Panc1 (cell line): ENCODE measurements around the gene CRNKL1. TPM values are rescaled to one million over a fixed set of nuclear protein-coding genes. Genes with fewer than 3 reads are reported as not detected.

Experiments
- ATAC-seq: fragments of 200-7000 bp; cut with Tn5 transposase; 2 replicates; pipeline ENCODE4 v1.9.1; 2020; ENCODE audit warnings: mild to moderate bottlenecking, moderate library complexity
- BruUV-seq: library from RNA; stranded (reverse); fragments of 400-500 nt; replicated peaks from 2 replicates; lab custom pipeline; 2021; lab: Mats Ljungman, UMichigan
- CTCF ChIA-PET: fragments of 300-600 bp; sonication (Branson Sonifier 250); formaldehyde crosslinking; loops from one replicate; lab custom pipeline; 2022; ENCODE audit warnings: antibody characterized with exemption; lab: Charles Lee
- POLR2A ChIA-PET: fragments of 300-600 bp; sonication (Branson Sonifier 250); formaldehyde crosslinking; loops from one replicate; lab custom pipeline; 2022; ENCODE audit warnings: antibody characterized with exemption; lab: Charles Lee
- DNase-seq: peaks from one replicate; pipeline ENCODE4 v3.0.0-alpha.2; 2010; ENCODE audit warnings: low read depth, low spot score
- H3K27ac ChIP-seq: 2 replicates; pipeline ENCODE4 v1.5.1; 2011; ENCODE audit warnings: mild to moderate bottlenecking, low read length, inconsistent platforms
- H3K27me3 ChIP-seq: fragments of 200-500 bp; sonication (Bioruptor generic); 2 replicates; pipeline ENCODE4 v1.6.0; 2014; ENCODE audit warnings: low read length, inconsistent platforms; ENCODE audit not compliant: control insufficient read depth, insufficient read depth
- H3K36me3 ChIP-seq: fragments of 200-500 bp; sonication (Bioruptor generic); 2 replicates; pipeline ENCODE4 v1.5.1; 2014; ENCODE audit warnings: inconsistent platforms, mild to moderate bottlenecking, low read length, moderate library complexity; ENCODE audit not compliant: control insufficient read depth, insufficient read depth
- H3K4me1 ChIP-seq: 2 replicates; pipeline ENCODE4 v1.5.1; 2011; ENCODE audit warnings: inconsistent platforms, mild to moderate bottlenecking, low read length, moderate library complexity; ENCODE audit not compliant: control insufficient read depth, insufficient read depth
- H3K4me3 ChIP-seq, 2 experiments: 2 replicates each; pipeline ENCODE4 v1.5.1; 2011 to 2012; ENCODE audit warnings: low read depth in 2 of 2, low read length in 2 of 2, mild to moderate bottlenecking in 2 of 2, inconsistent platforms in 1 of 2, moderate library complexity in 1 of 2
- H3K9me3 ChIP-seq: fragments of 200-500 bp; sonication (Bioruptor generic); 2 replicates; pipeline ENCODE4 v1.5.1; 2014; ENCODE audit warnings: low read depth, mild to moderate bottlenecking, inconsistent platforms, low read length, moderate library complexity; ENCODE audit not compliant: control insufficient read depth, insufficient read depth
- CTCF ChIP-seq: fragments of 450-650 bp; IDR thresholded peaks from 2 replicates; pipeline ENCODE4 v1.5.1; 2017; ENCODE audit warnings: mild to moderate bottlenecking
- POLR2AphosphoS5 ChIP-seq: IDR thresholded peaks from 2 replicates; pipeline ENCODE4 v1.6.1; 2012; ENCODE audit warnings: mild to moderate bottlenecking, low read depth, low read length, moderate library complexity
- REST ChIP-seq, 2 experiments: IDR thresholded peaks; 2 replicates each; pipeline ENCODE4 v1.6.1; 2011 to 2012; ENCODE audit warnings: low read depth in 2 of 2, control low read depth in 1 of 2, low read length in 1 of 2, mild to moderate bottlenecking in 1 of 2, moderate library complexity in 1 of 2; ENCODE audit not compliant: insufficient read depth in 1 of 2
- SIN3A ChIP-seq: IDR thresholded peaks from 2 replicates; pipeline ENCODE4 v1.6.1; 2012; ENCODE audit warnings: low read depth, mild to moderate bottlenecking, low read length, moderate library complexity, borderline replicate concordance; ENCODE audit not compliant: insufficient read depth
- TCF7L2 ChIP-seq: IDR thresholded peaks from 2 replicates; pipeline ENCODE4 v1.6.1; 2011; ENCODE audit warnings: mild to moderate bottlenecking, low read depth, low read length, inconsistent platforms
- in situ Hi-C: cut with HindIII; loops from 2 replicates; pipeline ENCODE4 v1.10.0; 2016; ENCODE audit warnings: low sequenced_read_pairs, low pct_unique_long_range_greater_than_20kb
- intact Hi-C: fragments of 100-400 bp; cut with micrococcal nuclease; formaldehyde crosslinking; loops from one replicate; pipeline ENCODE4 v1.10.0; 2022; ENCODE audit not compliant: unreplicated experiment
- total RNA-seq: library from RNA; stranded (reverse); gene quantifications from one replicate; pipeline ENCODE4 v1.2.1, GENCODE V29; 2021; ENCODE audit not compliant: unreplicated experiment

Gene CRNKL1
- total RNA-seq, 1 experiment from 2014 or later: 16.4 TPM

- Histone ChIP-seq H3K9me3 (no peaks in the 10 kb centered on the region), H3K36me3 (peaks cover 48% of the 10 kb centered on the region), H3K27ac (no peak overlapping the region), H3K27me3 (no peaks in the 10 kb centered on the region), H3K4me3 (no peak overlapping the region), H3K4me1 (no peaks in the 10 kb centered on the region)
- ChIA-PET CTCF (no interaction called here), POLR2A (interaction anchor here (0.7 kb wide), 1 partner anchor 8 kb away, joined by 11 read pairs; no protein-coding TSS in a partner anchor)
- TF ChIP-seq TCF7L2: no peak
- no peak for TF ChIP-seq SIN3A
- TF ChIP-seq POLR2AphosphoS5: no peak
- TF ChIP-seq CTCF: no peak
- TF ChIP-seq REST (IDR thresholded peaks at IDR 0.05; ENCODE audit: insufficient read depth in 1 of 2, low read depth in 2 of 2, low read length in 1 of 2): no peak
- in situ Hi-C loops (no loop called here), intact Hi-C loops (no loop called here)
- DNase-seq (no peak), ATAC-seq (no peak)
- no TSS peak for BruUV-seq
Observed at GRCh38 chr20:20034486-20034885, 17.8 kb downstream of the CRNKL1 start.

GRCh38 chr20:20031790-20032189 is 20.5 kb downstream of the CRNKL1 start:
- Histone ChIP-seq H3K27me3 (no peaks in the 10 kb centered on the region), H3K27ac (no peak overlapping the region), H3K4me3 (no peak overlapping the region), H3K9me3 (no peaks in the 10 kb centered on the region), H3K36me3 (peaks cover 57% of the 10 kb centered on the region), H3K4me1 (no peaks in the 10 kb centered on the region)
- no TSS peak for BruUV-seq
- POLR2A ChIA-PET: no interaction called here
- TF ChIP-seq SIN3A (no peak), POLR2AphosphoS5 (no peak), REST (IDR thresholded peaks at IDR 0.05; ENCODE audit: insufficient read depth in 1 of 2, low read depth in 2 of 2, low read length in 1 of 2) (no peak), CTCF (no peak), TCF7L2 (no peak)
- CTCF ChIA-PET: no interaction called here
- ATAC-seq: no peak
- no peak for DNase-seq
- in situ Hi-C loops (no loop called here), intact Hi-C loops (no loop called here)
